GM12864 (cell line): ENCODE data around the gene ZSCAN26.

ENCODE experiments used
- DNase-seq: peaks from one replicate; pipeline ENCODE4 v3.0.0-alpha.2; 2011; ENCODE audit warnings: low read depth
- H3K4me3 ChIP-seq: 2 replicates; pipeline ENCODE4 v1.5.1; 2011; ENCODE audit warnings: mild to moderate bottlenecking, low read depth, low read length, control low read depth
- TF ChIP-seq, protein P1 (sequence below): IDR thresholded peaks from 2 replicates; pipeline ENCODE4 v1.5.1; 2011; ENCODE audit warnings: low read depth, mild to moderate bottlenecking, moderate library complexity, low read length, control low read depth, inconsistent platforms; ENCODE audit errors: missing control alignments

Gene ZSCAN26

GRCh38 chr6:28266962-28267694 is at the start of gene ZSCAN26:
Gene ZSCAN26 (plus strand): TSS chr6:28267143. CDS start chr6:28271920, 4,777 bp downstream.
- TF ChIP-seq, protein P1, sequence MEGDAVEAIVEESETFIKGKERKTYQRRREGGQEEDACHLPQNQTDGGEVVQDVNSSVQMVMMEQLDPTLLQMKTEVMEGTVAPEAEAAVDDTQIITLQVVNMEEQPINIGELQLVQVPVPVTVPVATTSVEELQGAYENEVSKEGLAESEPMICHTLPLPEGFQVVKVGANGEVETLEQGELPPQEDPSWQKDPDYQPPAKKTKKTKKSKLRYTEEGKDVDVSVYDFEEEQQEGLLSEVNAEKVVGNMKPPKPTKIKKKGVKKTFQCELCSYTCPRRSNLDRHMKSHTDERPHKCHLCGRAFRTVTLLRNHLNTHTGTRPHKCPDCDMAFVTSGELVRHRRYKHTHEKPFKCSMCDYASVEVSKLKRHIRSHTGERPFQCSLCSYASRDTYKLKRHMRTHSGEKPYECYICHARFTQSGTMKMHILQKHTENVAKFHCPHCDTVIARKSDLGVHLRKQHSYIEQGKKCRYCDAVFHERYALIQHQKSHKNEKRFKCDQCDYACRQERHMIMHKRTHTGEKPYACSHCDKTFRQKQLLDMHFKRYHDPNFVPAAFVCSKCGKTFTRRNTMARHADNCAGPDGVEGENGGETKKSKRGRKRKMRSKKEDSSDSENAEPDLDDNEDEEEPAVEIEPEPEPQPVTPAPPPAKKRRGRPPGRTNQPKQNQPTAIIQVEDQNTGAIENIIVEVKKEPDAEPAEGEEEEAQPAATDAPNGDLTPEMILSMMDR: no peak
- peak within 1 kb of the TSS; percentile 77 for H3K4me3 ChIP-seq
- DNase-seq: peak; percentile 71

DNA sequence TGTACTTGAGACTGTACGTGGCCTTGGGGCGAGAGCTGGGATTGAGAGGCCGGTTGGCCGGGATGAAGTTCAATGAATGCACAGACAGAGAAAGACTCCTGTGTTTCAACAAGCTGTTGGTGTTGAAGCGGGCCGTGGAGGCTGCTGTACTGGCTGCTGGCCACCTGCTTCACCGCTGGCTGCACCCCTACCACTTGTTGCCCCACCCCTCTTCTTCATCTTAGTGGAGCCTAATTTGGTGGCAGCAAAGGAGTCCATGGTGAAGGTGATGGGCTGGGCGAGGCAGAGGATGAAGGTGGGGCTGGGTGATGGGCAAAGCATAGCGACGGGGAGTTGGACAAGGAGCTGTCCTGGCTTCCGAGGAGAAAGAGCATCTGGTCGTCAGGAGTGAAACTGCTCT is 49.1 kb upstream of the ZSCAN26 start:
- TF ChIP-seq, protein P1: no peak
- DNase-seq: no peak
- no peak overlapping the region for H3K4me3 ChIP-seq

- no peak for DNase-seq
- H3K4me3 ChIP-seq: peak overlapping the region; percentile 70
- TF ChIP-seq, protein P1: no peak
Measured at GRCh38 chr6:28218312-28219248, 48.4 kb upstream of the ZSCAN26 start.

- H3K4me3 ChIP-seq: no peak overlapping the region
- DNase-seq: no peak
- TF ChIP-seq, protein P1: no peak
Measured at GRCh38 chr6:28220257-28221133, 46.4 kb upstream of the ZSCAN26 start.

DNA sequence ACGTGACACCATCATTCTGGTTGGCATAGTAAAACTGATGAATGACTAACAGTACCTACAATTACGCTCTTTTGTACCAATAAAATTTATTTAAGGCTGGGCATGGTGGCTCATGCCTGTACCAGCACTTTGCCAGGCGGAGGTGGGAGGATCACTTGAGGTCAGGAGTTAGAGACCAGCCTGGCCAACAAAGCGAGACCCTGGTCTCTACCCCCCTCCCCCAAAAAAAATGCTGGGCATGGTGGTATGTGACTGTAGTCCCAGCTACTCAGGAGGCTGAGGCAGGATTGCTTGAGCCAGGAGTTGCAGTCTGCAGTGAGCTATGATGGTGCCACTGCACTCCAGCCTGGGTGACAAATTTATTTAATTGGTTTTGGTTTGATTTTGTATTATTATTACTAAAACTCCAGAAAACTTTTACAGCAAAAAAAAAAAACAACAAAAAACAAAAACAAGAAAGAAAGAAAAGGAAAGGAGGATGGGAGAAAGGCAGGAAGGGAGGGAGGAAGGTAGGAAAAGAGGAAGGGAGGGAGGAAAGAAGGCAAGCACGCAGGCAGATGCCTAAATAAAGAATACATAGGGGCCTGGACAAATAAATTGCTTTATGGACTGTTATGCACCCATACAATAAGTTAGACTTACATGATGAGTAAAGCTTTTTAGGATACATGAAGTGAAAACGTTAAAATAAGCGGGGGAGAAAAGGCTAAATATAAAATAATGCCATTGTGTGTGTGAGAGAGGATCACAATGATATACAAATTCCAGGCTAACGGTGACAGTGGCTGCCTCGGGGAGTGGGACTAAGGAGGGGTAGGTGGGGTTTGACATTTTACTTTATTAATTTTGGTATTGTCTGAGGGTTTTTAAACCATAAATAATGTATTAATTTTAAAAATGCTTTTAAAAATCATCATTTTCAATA is 42.5 kb upstream of the ZSCAN26 start:
- TF ChIP-seq, protein P1: no peak
- DNase-seq: no peak
- peak overlapping the region; percentile 93 for H3K4me3 ChIP-seq
